Measurements from ENCODE around the gene PXDN. TPM values are rescaled to one million over a fixed set of nuclear protein-coding genes. Genes with fewer than 3 reads are reported as not detected.
"Not testable (repeated sequence)": the region's sequence is repeated elsewhere in the genome, so short reads cannot be mapped to it uniquely, and the experiment has no call there.

The PXDN gene
- total and polyA plus RNA-seq, 5 donors from 2014 or later = 0.79 TPM; not detected in 4

DNA sequence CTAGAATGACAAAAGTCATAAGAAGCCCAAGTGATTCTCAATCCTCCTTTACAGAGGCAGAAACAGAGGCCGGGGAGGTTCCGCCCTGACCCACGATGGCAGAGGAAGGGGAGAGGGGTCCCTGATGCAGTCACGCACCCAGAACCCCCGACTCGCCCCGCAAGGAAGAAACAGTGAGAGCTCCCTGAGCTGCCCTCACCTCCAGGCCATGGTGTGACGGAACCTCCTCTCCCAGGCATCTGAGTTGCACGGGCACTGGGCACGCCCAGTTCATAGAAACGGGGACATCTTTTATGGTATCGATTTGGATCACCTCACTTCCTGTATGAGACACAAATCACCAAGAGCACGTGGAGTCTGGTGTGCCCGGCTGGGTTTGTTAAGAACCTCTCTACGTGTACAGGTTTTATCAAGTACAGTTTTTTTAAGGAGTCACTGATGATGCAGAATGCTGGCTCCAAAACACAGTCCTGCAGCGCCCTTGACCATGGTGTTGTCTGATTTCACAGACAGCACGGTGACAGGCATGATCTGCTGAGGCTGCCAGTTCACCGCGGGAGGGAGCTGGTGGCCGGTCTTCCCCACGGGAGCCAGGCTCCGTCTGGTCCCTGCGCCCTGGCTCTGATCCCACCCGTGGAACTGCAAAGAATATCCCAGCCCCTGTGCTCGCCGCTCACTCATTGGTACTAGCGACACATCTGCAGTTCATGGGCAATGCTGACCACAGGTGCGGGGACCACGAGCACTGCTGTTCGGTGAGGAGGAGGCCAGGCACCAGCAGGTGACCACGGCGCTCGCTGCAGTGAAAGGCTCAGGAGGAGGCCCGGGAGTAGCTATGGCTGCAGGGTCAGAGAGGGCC is 35.6 kb downstream of the PXDN start:
- Histone ChIP-seq H3K4me1 (ENCODE audit: control insufficient read depth, insufficient read depth, low read length, poor library complexity, severe bottlenecking) (no peaks in the 10 kb centered on the region), H3K36me3 (ENCODE audit: control insufficient read depth, insufficient read depth, low read length) (no peaks in the 10 kb centered on the region), H3K27me3 (ENCODE audit: control insufficient read depth, insufficient read depth, low read length) (no peaks in the 10 kb centered on the region), H3K27ac (ENCODE audit: insufficient read depth, low read length, poor library complexity, severe bottlenecking) (no peak overlapping the region), H3K4me3 (ENCODE audit: low read depth, low read length) (no peak overlapping the region), H3K9me3 (ENCODE audit: control insufficient read depth in 2 of 2, low read length in 2 of 2) (no peaks in the 10 kb centered on the region)
- Mint-ChIP-seq H3K27me3 (no peaks in the 10 kb centered on the region), H3K4me3 (no peak overlapping the region), H3K4me1 (peaks cover 0 to 5% (median under 1%) of the 10 kb centered on the region in 4 donors), H3K27ac (no peak overlapping the region), H3K36me3 (no peaks in the 10 kb centered on the region), H3K9me3 (peaks cover 0 to 1% (median 0%) of the 10 kb centered on the region in 7 donors)
- DNase-seq (no peak), ATAC-seq (ENCODE audit: low read depth in 2 of 2) (no peak)

GRCh38 chr2:1707771-1708418 is 36.4 kb downstream of the PXDN start:
- no peaks in the 10 kb centered on the region for H3K27me3 Mint-ChIP-seq
- no peaks in the 10 kb centered on the region for H3K36me3 ChIP-seq (ENCODE audit: control insufficient read depth, insufficient read depth, low read length)
- H3K36me3 Mint-ChIP-seq = no peaks in the 10 kb centered on the region
- H3K4me1 Mint-ChIP-seq = peaks cover 0 to 5% (median under 1%) of the 10 kb centered on the region in 4 donors
- DNase-seq (no peak), ATAC-seq (ENCODE audit: low read depth in 2 of 2) (no peak)
- H3K27ac ChIP-seq (ENCODE audit: insufficient read depth, low read length, poor library complexity, severe bottlenecking) = no peak overlapping the region
- H3K4me1 ChIP-seq (ENCODE audit: control insufficient read depth, insufficient read depth, low read length, poor library complexity, severe bottlenecking) = no peaks in the 10 kb centered on the region
- H3K9me3 Mint-ChIP-seq = peaks cover 0 to 1% (median 0%) of the 10 kb centered on the region in 7 donors
- H3K9me3 ChIP-seq (ENCODE audit: control insufficient read depth in 2 of 2, low read length in 2 of 2) = no peaks in the 10 kb centered on the region
- H3K27ac Mint-ChIP-seq = no peak overlapping the region
- H3K4me3 ChIP-seq (ENCODE audit: low read depth, low read length) = no peak overlapping the region
- no peaks in the 10 kb centered on the region for H3K27me3 ChIP-seq (ENCODE audit: control insufficient read depth, insufficient read depth, low read length)
- no peak overlapping the region for H3K4me3 Mint-ChIP-seq

DNA sequence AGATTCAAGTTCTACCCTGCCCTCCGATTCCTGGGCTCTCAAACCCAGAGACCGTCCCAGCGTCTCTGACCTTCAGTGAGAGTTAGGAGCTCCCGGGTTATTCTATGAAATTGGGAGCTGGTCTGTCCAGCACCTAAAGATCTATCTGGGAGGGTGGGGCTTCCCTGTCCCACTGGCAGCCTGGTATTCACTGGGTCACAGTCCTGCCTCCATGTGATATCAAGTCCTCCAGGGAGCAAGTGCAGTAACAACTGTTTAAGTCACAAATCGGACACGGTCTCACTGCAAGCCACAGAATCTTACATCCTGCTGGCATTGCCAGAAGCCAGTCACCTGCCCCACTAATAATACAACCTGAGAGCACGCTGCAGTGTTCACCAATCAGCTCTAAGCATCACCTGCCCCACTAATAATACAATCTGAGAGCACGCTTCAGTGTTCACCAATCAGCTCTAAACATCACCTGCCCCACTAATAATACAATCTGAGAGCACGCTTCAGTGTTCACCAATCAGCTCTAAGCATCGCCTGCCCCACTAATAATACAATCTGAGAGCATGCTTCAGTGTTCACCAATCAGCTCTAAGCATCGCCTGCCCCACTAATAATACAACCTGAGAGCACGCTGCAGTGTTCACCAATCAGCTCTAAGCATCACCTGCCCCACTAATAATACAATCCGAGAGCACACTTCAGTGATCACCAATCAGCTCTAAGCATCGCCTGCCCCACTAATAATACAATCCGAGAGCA is 38.0 kb downstream of the PXDN start:
- H3K4me1 ChIP-seq (ENCODE audit: control insufficient read depth, insufficient read depth, low read length, poor library complexity, severe bottlenecking); H3K4me3 Mint-ChIP-seq; H3K4me3 ChIP-seq (ENCODE audit: low read depth, low read length); H3K9me3 Mint-ChIP-seq; H3K27me3 ChIP-seq (ENCODE audit: control insufficient read depth, insufficient read depth, low read length); H3K36me3 ChIP-seq (ENCODE audit: control insufficient read depth, insufficient read depth, low read length); H3K27ac Mint-ChIP-seq; H3K27ac ChIP-seq (ENCODE audit: insufficient read depth, low read length, poor library complexity, severe bottlenecking); DNase-seq; H3K36me3 Mint-ChIP-seq; H3K27me3 Mint-ChIP-seq; H3K9me3 ChIP-seq (ENCODE audit: control insufficient read depth in 2 of 2, low read length in 2 of 2); ATAC-seq (ENCODE audit: low read depth in 2 of 2); H3K4me1 Mint-ChIP-seq: not testable (repeated sequence)

DNA sequence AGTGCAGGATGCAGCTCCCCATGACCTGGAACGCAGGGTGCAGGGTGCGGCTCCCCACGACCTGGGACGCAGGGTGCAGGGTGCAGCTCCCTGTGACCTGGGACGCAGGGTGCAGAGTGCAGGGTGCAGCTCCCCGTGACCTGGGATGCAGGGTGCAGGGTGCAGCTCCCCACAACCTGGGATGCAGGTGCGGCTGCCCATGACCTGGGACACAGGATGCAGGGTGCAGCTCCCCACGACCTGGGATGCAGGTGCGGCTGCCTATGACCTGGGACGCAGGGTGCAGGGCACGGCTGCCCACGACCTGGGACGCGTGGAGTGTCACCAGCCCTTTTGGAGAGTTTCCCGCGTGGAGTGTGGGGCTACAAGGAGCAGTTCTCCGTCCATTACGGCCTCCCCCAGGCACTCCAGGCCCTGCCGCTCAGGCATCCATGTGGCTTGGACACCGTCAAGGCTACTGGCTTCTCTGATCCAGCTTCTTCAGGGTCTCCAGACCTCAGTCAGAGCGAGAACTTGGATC is 38.7 kb downstream of the PXDN start:
- Histone ChIP-seq H3K27ac (ENCODE audit: insufficient read depth, low read length, poor library complexity, severe bottlenecking) (no peak overlapping the region), H3K4me1 (ENCODE audit: control insufficient read depth, insufficient read depth, low read length, poor library complexity, severe bottlenecking) (no peaks in the 10 kb centered on the region), H3K9me3 (ENCODE audit: control insufficient read depth in 2 of 2, low read length in 2 of 2) (no peaks in the 10 kb centered on the region), H3K36me3 (ENCODE audit: control insufficient read depth, insufficient read depth, low read length) (no peaks in the 10 kb centered on the region), H3K4me3 (ENCODE audit: low read depth, low read length) (no peak overlapping the region), H3K27me3 (ENCODE audit: control insufficient read depth, insufficient read depth, low read length) (no peaks in the 10 kb centered on the region)
- DNase-seq (no peak), ATAC-seq (ENCODE audit: low read depth in 2 of 2) (no peak)
- Mint-ChIP-seq H3K4me3 (no peak overlapping the region), H3K27me3 (no peaks in the 10 kb centered on the region), H3K4me1 (peaks cover 0 to 2% (median 0%) of the 10 kb centered on the region in 4 donors), H3K36me3 (no peaks in the 10 kb centered on the region), H3K9me3 (peaks cover 0 to 1% (median 0%) of the 10 kb centered on the region in 7 donors), H3K27ac (no peak overlapping the region)

DNA sequence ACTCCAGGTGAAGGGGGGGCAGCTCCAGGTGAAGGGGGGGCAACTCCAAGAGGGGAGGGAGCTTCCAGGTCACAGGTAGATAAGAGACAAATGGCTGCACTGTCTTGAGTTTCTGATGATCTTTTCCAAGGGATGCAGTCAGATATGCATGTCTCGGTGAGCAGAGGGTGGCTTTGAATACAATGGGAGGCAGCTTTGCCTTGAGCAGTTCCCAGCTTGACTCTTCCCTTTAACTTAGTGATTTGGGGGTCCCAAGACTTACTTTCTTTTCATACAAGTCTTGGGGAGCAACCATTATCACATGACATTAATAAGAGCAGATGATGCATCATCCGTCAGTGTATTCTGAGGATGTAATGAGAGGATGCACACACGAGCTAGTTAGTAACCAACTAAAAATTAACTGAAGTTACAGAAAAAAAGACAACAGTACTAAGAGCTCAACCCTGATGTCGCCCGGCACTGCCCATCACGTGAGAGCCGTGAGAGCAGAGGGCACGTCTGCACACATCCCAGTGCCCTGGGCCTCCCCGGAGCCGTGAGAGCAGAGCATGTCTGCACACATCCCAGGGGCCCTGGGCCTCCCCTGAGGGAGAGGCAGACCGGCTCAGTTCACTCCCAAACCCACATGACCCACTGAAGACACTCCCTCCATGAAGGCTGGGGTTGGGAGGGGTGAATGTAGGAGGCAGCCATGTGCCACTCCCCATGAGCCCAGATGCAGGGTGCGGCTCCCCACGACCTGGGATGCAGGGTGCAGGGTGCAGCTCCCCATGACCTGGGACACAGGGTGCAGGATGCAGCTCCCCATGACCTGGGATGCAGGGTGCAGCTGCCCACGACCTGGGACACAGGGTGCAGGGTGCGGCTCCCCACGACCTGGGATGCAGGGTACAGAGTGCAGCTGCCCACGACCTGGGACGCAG is 39.4 kb downstream of the PXDN start:
- no peak for DNase-seq
- no peak for ATAC-seq (ENCODE audit: low read depth in 2 of 2)
- Mint-ChIP-seq H3K27ac (no peak overlapping the region), H3K27me3 (no peaks in the 10 kb centered on the region), H3K4me1 (peaks cover 0 to 2% (median 0%) of the 10 kb centered on the region in 4 donors), H3K36me3 (no peaks in the 10 kb centered on the region), H3K9me3 (peaks cover 0 to 1% (median 0%) of the 10 kb centered on the region in 7 donors), H3K4me3 (no peak overlapping the region)
- H3K9me3 ChIP-seq (ENCODE audit: control insufficient read depth in 2 of 2, low read length in 2 of 2) = no peaks in the 10 kb centered on the region
- no peak overlapping the region for H3K4me3 ChIP-seq (ENCODE audit: low read depth, low read length)
- no peak overlapping the region for H3K27ac ChIP-seq (ENCODE audit: insufficient read depth, low read length, poor library complexity, severe bottlenecking)
- no peaks in the 10 kb centered on the region for H3K27me3 ChIP-seq (ENCODE audit: control insufficient read depth, insufficient read depth, low read length)
- no peaks in the 10 kb centered on the region for H3K36me3 ChIP-seq (ENCODE audit: control insufficient read depth, insufficient read depth, low read length)
- H3K4me1 ChIP-seq (ENCODE audit: control insufficient read depth, insufficient read depth, low read length, poor library complexity, severe bottlenecking) = no peaks in the 10 kb centered on the region

GRCh38 chr2:1702186-1702565 is 42.1 kb downstream of the PXDN start:
- DNase-seq = no peak
- no peaks in the 10 kb centered on the region for H3K4me1 Mint-ChIP-seq
- no peak overlapping the region for H3K4me3 ChIP-seq (ENCODE audit: low read depth, low read length)
- H3K36me3 ChIP-seq (ENCODE audit: control insufficient read depth, insufficient read depth, low read length) = no peaks in the 10 kb centered on the region
- no peak for ATAC-seq (ENCODE audit: low read depth in 2 of 2)
- H3K27me3 ChIP-seq (ENCODE audit: control insufficient read depth, insufficient read depth, low read length) = no peaks in the 10 kb centered on the region
- H3K4me3 Mint-ChIP-seq = no peak overlapping the region
- H3K9me3 ChIP-seq (ENCODE audit: control insufficient read depth in 2 of 2, low read length in 2 of 2) = no peaks in the 10 kb centered on the region
- H3K27me3 Mint-ChIP-seq = no peaks in the 10 kb centered on the region
- H3K4me1 ChIP-seq (ENCODE audit: control insufficient read depth, insufficient read depth, low read length, poor library complexity, severe bottlenecking) = no peaks in the 10 kb centered on the region
- H3K27ac Mint-ChIP-seq = no peak overlapping the region
- H3K9me3 Mint-ChIP-seq = peaks cover 0 to 2% (median 0%) of the 10 kb centered on the region in 7 donors
- no peaks in the 10 kb centered on the region for H3K36me3 Mint-ChIP-seq
- no peak overlapping the region for H3K27ac ChIP-seq (ENCODE audit: insufficient read depth, low read length, poor library complexity, severe bottlenecking)
